IPS DF 6.9 (cell line): ENCODE results near the gene ITK.

ENCODE experiments used
- DNase-seq: peaks from one replicate; pipeline ENCODE4 v3.0.0-alpha.2; 2013; ENCODE audit warnings: low read depth, low spot score
- H3K27ac ChIP-seq: one replicate; pipeline ENCODE4 v1.5.1; 2013; ENCODE audit warnings: low read length, control low read depth
- H3K27me3 ChIP-seq: 2 replicates; pipeline ENCODE4 v1.6.1; 2013; ENCODE audit warnings: mild to moderate bottlenecking, low read length; ENCODE audit not compliant: control insufficient read depth, insufficient read depth
- H3K36me3 ChIP-seq: 2 replicates; pipeline ENCODE4 v1.6.1; 2013; ENCODE audit warnings: low read length; ENCODE audit not compliant: control insufficient read depth, insufficient read depth
- H3K4me1 ChIP-seq: 2 replicates; pipeline ENCODE4 v1.6.1; 2013; ENCODE audit warnings: low read length; ENCODE audit not compliant: control insufficient read depth, insufficient read depth
- H3K4me3 ChIP-seq: 2 replicates; pipeline ENCODE4 v1.5.1; 2013; ENCODE audit warnings: mild to moderate bottlenecking, low read length
- H3K9me3 ChIP-seq: 2 replicates; pipeline ENCODE4 v1.6.1; 2013; ENCODE audit warnings: low read length, inconsistent platforms; ENCODE audit not compliant: control insufficient read depth, insufficient read depth
- WGBS: extraction: QIAGEN DNeasy Blood & Tissue Kit; methylation state at CpG from one replicate; pipeline ENCODE4 v1.1.7; 2013; ENCODE audit warnings: mixed read lengths, missing lambda C conversion rate; ENCODE audit not compliant: insufficient read length, insufficient coverage; 5-methylcytosine and 5-hydroxymethylcytosine counted together

The ITK gene

GRCh38 chr5:157247267-157247666 is 66.6 kb downstream of the ITK start:
- Histone ChIP-seq H3K27ac (no peak overlapping the region), H3K9me3 (no peaks in the 10 kb centered on the region), H3K4me1 (peaks cover 2% of the 10 kb centered on the region; the same call in 1 of the 2 replicates), H3K36me3 (no peaks in the 10 kb centered on the region), H3K27me3 (no peaks in the 10 kb centered on the region), H3K4me3 (no peak overlapping the region)
- DNase-seq = no peak

GRCh38 chr5:157248821-157249470 is 68.3 kb downstream of the ITK start:
- DNase-seq = no peak
- no CpG with 5 or more reads among the region's 11 CpGs for WGBS
- H3K4me1 ChIP-seq = peaks cover 2% of the 10 kb centered on the region; the same call in 1 of the 2 replicates
- no peaks in the 10 kb centered on the region for H3K36me3 ChIP-seq
- no peaks in the 10 kb centered on the region for H3K9me3 ChIP-seq
- no peak overlapping the region for H3K27ac ChIP-seq
- no peaks in the 10 kb centered on the region for H3K27me3 ChIP-seq
- H3K4me3 ChIP-seq = no peak overlapping the region

- H3K27me3 ChIP-seq = no peaks in the 10 kb centered on the region
- no peak overlapping the region for H3K4me3 ChIP-seq
- no peaks in the 10 kb centered on the region for H3K36me3 ChIP-seq
- no peaks in the 10 kb centered on the region for H3K4me1 ChIP-seq
- DNase-seq = no peak
- no CpG with 5 or more reads among the region's 4 CpGs for WGBS
- H3K9me3 ChIP-seq = no peaks in the 10 kb centered on the region
- no peak overlapping the region for H3K27ac ChIP-seq
Observed at GRCh38 chr5:157252711-157253465, 72.2 kb downstream of the ITK start.

- Histone ChIP-seq H3K36me3 (no peaks in the 10 kb centered on the region), H3K4me1 (no peaks in the 10 kb centered on the region), H3K4me3 (no peak overlapping the region), H3K27me3 (no peaks in the 10 kb centered on the region), H3K9me3 (no peaks in the 10 kb centered on the region), H3K27ac (no peak overlapping the region)
- no CpG with 5 or more reads among the region's 2 CpGs for WGBS
- no peak for DNase-seq
Observed at GRCh38 chr5:157253547-157253946, 72.9 kb downstream of the ITK start.

- no peaks in the 10 kb centered on the region for H3K27me3 ChIP-seq
- H3K4me1 ChIP-seq = no peaks in the 10 kb centered on the region
- no peaks in the 10 kb centered on the region for H3K36me3 ChIP-seq
- no CpG with 5 or more reads among the region's 6 CpGs for WGBS
- H3K9me3 ChIP-seq = no peaks in the 10 kb centered on the region
- no peak overlapping the region for H3K27ac ChIP-seq
- H3K4me3 ChIP-seq = no peak overlapping the region
- no peak for DNase-seq
Observed at GRCh38 chr5:157258450-157258849, 77.8 kb downstream of the ITK start.

- WGBS = no CpG with 5 or more reads among the region's 4 CpGs
- Histone ChIP-seq H3K9me3 (no peaks in the 10 kb centered on the region), H3K4me3 (no peak overlapping the region), H3K27me3 (no peaks in the 10 kb centered on the region), H3K4me1 (0 out of 2 replicates have a peak, but pooled peaks cover 2% of the 10 kb centered on the region), H3K36me3 (no peaks in the 10 kb centered on the region), H3K27ac (no peak overlapping the region)
- DNase-seq = no peak
Observed at GRCh38 chr5:157259699-157260098, 79.1 kb downstream of the ITK start.

- no peaks in the 10 kb centered on the region for H3K36me3 ChIP-seq
- H3K9me3 ChIP-seq = no peaks in the 10 kb centered on the region
- no peaks in the 10 kb centered on the region for H3K27me3 ChIP-seq
- no peak overlapping the region for H3K27ac ChIP-seq
- H3K4me3 ChIP-seq = no peak overlapping the region
- H3K4me1 ChIP-seq = peaks cover 8% of the 10 kb centered on the region
- WGBS = no CpG with 5 or more reads among the region's 7 CpGs
- DNase-seq = no peak
Observed at GRCh38 chr5:157263496-157264090, 83.0 kb downstream of the ITK start.

- no peak for DNase-seq
- Histone ChIP-seq H3K9me3 (no peaks in the 10 kb centered on the region), H3K27ac (no peak within 1 kb of the TSS), H3K4me1 (peaks cover 11% of the 10 kb centered on the region), H3K36me3 (no peaks in the 10 kb centered on the region), H3K4me3 (peak within 1 kb of the TSS; percentile 79), H3K27me3 (no peaks in the 10 kb centered on the region)
- no CpG with 5 or more reads among the region's 58 CpGs for WGBS
Observed at GRCh38 chr5:157265714-157266285, 85.2 kb downstream of the ITK start, which contains the start of gene CYFIP2. Gene CYFIP2 (plus strand): TSS chr5:157266123. CDS start chr5:157285362, 19,239 bp downstream.

- peaks cover 11% of the 10 kb centered on the region for H3K4me1 ChIP-seq
- peak overlapping the region; percentile 79 for H3K4me3 ChIP-seq
- no peaks in the 10 kb centered on the region for H3K27me3 ChIP-seq
- DNase-seq = no peak
- no peak overlapping the region for H3K27ac ChIP-seq
- H3K36me3 ChIP-seq = no peaks in the 10 kb centered on the region
- H3K9me3 ChIP-seq = no peaks in the 10 kb centered on the region
- no CpG with 5 or more reads among the region's 62 CpGs for WGBS
Observed at GRCh38 chr5:157266286-157267007, 85.8 kb downstream of the ITK start.

GRCh38 chr5:157267025-157267424 is 86.4 kb downstream of the ITK start:
- no peaks in the 10 kb centered on the region for H3K27me3 ChIP-seq
- no peaks in the 10 kb centered on the region for H3K9me3 ChIP-seq
- H3K36me3 ChIP-seq = no peaks in the 10 kb centered on the region
- peaks cover 11% of the 10 kb centered on the region for H3K4me1 ChIP-seq
- no peak overlapping the region for H3K27ac ChIP-seq
- no peak for DNase-seq
- H3K4me3 ChIP-seq = peak overlapping the region; percentile 79; the same call in 1 of the 2 replicates
- WGBS = no CpG with 5 or more reads among the region's 3 CpGs
